ENCODE results near the gene STYK1. TPM values are rescaled to one million over a fixed set of nuclear protein-coding genes. Genes with fewer than 3 reads are reported as not detected.
A peak's percentile ranks its signal among the peaks of the same experiment; 100 is the strongest.

Gene STYK1
- total and polyA plus RNA-seq, 9 of the 15 experiments (the other 6 are each of a cell fraction or from before 2014, with no cell fraction given) = 0.31 to 1.8 (median 0.64) TPM

- TF ChIP-seq NCOA2 (IDR thresholded peaks at IDR 0.05; ENCODE audit: partially characterized antibody in 2 of 2) (peak in 1 of 2 experiments; percentile 28), SAP30 (IDR thresholded peaks at IDR 0.05; ENCODE audit: borderline replicate concordance, insufficient read depth, low read depth, low read length, poor library complexity, severe bottlenecking) (peak; percentile 63), MTA1 (IDR thresholded peaks at IDR 0.05; ENCODE audit: borderline replicate concordance) (0 out of 2 replicates have a peak, but pooled peaks have one; percentile 26), RHOXF2B (CRISPR knock-in tag; conservative IDR thresholded peaks at IDR 0.05) (no peak), EGR1 (conservative IDR thresholded peaks at IDR 0.05) (peak; percentile 67), FOXK2 (conservative IDR thresholded peaks at IDR 0.05 in 1 of 2, IDR thresholded peaks at IDR 0.05 in 1 of 2; ENCODE audit: low read depth in 2 of 2) (peak; percentile 62 to 65; a peak in 2 of 4 replicates), NFIC (IDR thresholded peaks at IDR 0.05) (peak; percentile 99), MAZ (CRISPR knock-in tag; conservative IDR thresholded peaks at IDR 0.05 in 1 of 2, IDR thresholded peaks at IDR 0.05 in 1 of 2) (no peak), RFX1 (IDR thresholded peaks at IDR 0.05) (peak; percentile 52), CUX1 (CRISPR knock-in tag; IDR thresholded peaks at IDR 0.05) (no peak), ATF1 (CRISPR knock-in tag; IDR thresholded peaks at IDR 0.05) (no peak), ATF1 (tag; IDR thresholded peaks at IDR 0.05) (peak; percentile 64), SMARCA4 (IDR thresholded peaks at IDR 0.05) (0 out of 2 replicates have a peak, but pooled peaks have one; percentile 6), ZNF740 (CRISPR knock-in tag; IDR thresholded peaks at IDR 0.05) (peak; percentile 70; the same call in 1 of the 2 replicates), ZNF740 (tag; IDR thresholded peaks at IDR 0.05) (peak in 1 of 2 experiments; percentile 62; a peak in 1 of 4 replicates), USF1 (CRISPR knock-in tag; IDR thresholded peaks at IDR 0.05) (peak; percentile 60), FOXJ2 (tag; IDR thresholded peaks at IDR 0.05) (peak; percentile 74; the same call in 1 of the 2 replicates), ZNF717 (CRISPR knock-in tag; IDR thresholded peaks at IDR 0.05) (no peak), ATF7 (IDR thresholded peaks at IDR 0.05) (peak; percentile 39; the same call in 1 of the 2 replicates), SMARCE1 (IDR thresholded peaks at IDR 0.05) (0 out of 2 replicates have a peak, but pooled peaks have one; percentile 35)
Measured at GRCh38 chr12:10721651-10722501, 48.0 kb upstream of the STYK1 start (continued).

All from K562 (cell line).